Prostate gland (tissue), 2 donors: Measurements from ENCODE around the gene JARID2. TPM values are rescaled to one million over a fixed set of nuclear protein-coding genes. Genes with fewer than 3 reads are reported as not detected.

Experiments
- DNase-seq: peaks from one replicate; pipeline ENCODE4 v3.0.0-alpha.2; 2019; ENCODE audit warnings: low spot score
- H3K27ac ChIP-seq, 2 donors: fragments of 200-600 bp; sonication (generic); 2 replicates each; pipeline ENCODE4 v1.5.1; 2017 to 2019
- H3K27me3 ChIP-seq: fragments of 200-600 bp; sonication (generic); replicated peaks from 2 replicates; pipeline ENCODE4 v1.5.1; 2019; ENCODE audit not compliant: insufficient read depth
- H3K36me3 ChIP-seq, 2 donors: fragments of 200-600 bp; sonication (generic); 1 replicate in 1 of 2; 2 replicates in 1 of 2; pipeline versions ENCODE4 v1.5.1 to v1.8.1; 2017 to 2019
- H3K4me1 ChIP-seq: fragments of 200-600 bp; sonication (generic); replicated peaks from 2 replicates; pipeline ENCODE4 v1.5.1; 2019
- H3K4me3 ChIP-seq, 2 donors: fragments of 200-600 bp; sonication (generic); 2 replicates each; pipeline ENCODE4 v1.5.1; 2017 to 2019
- H3K9me3 ChIP-seq: fragments of 200-600 bp; sonication (generic); 2 replicates; pipeline ENCODE4 v1.5.1; 2017
- CTCF ChIP-seq, 4 experiments: fragments of 200-600 bp in 2 of 4; fragments of 450-650 bp in 2 of 4; sonication (generic) in 2 of 4; IDR thresholded peaks; 1 replicate in 3 of 4; 2 replicates in 1 of 4; pipeline ENCODE4 v1.5.1; 2016 to 2019; ENCODE audit warnings: antibody characterized with exemption in 4 of 4, mild to moderate bottlenecking in 2 of 4, moderate library complexity in 2 of 4
- POLR2A ChIP-seq: fragments of 450-650 bp; IDR thresholded peaks from one replicate; pipeline ENCODE4 v1.6.1; 2016; ENCODE audit warnings: antibody characterized with exemption, mild to moderate bottlenecking
- POLR2AphosphoS5 ChIP-seq: sonication (generic); formaldehyde crosslinking; IDR thresholded peaks from one replicate; pipeline ENCODE4 v1.6.1; 2017; ENCODE audit warnings: antibody characterized with exemption
- WGBS: methylation state at CpG from one replicate; pipeline ENCODE4 v1.1.5; 2018; 5-methylcytosine and 5-hydroxymethylcytosine counted together
- intact Hi-C: fragments of 100-400 bp; cut with DNase I; formaldehyde crosslinking; loops from one replicate; pipeline ENCODE4 v1.14.2; 2022
- small RNA-seq, 2 donors: library from RNA; depleted of rRNA; stranded (forward); fragments of <200 nt; gene quantifications; one replicate each; pipeline ENCODE3, GENCODE V24; 2016
- total RNA-seq, 2 donors: library from RNA; depleted of rRNA; stranded (reverse); fragments of >200 nt; gene quantifications; one replicate each; pipeline ENCODE4 v1.1.0, GENCODE V29; 2016

JARID2 gene
- total RNA-seq, 2 donors from 2014 or later, result 7.7 to 35.4 TPM

GRCh38 chr6:15570171-15570570 is 324.3 kb downstream of the JARID2 start:
- no peaks in the 10 kb centered on the region for H3K4me1 ChIP-seq
- no peaks in the 10 kb centered on the region for H3K9me3 ChIP-seq
- H3K27me3 ChIP-seq, result no peaks in the 10 kb centered on the region
- no peak overlapping the region for H3K4me3 ChIP-seq
- no peaks in the 10 kb centered on the region for H3K36me3 ChIP-seq
- WGBS, result 91% methylated on average over 2 of the region's 2 CpGs
- TF ChIP-seq POLR2A, result no peak
- TF ChIP-seq POLR2AphosphoS5, result no peak
- no peak for TF ChIP-seq CTCF (IDR thresholded peaks at IDR 0.05)
- DNase-seq, result no peak
- H3K27ac ChIP-seq, result no peak overlapping the region
- intact Hi-C loops, result no loop called here

Small RNAs within 50 kb of the gene (small RNA-seq; reads per million reads assigned to genes)
- gene RF00001 (0 reads per million in 2 donors), gene RNU6-522P (0 reads per million in 2 donors), gene RNU6-645P (0 reads per million in 2 donors)
